MCF 10A (cell line): Measurements from ENCODE around the gene BNIP5. TPM values are rescaled to one million over a fixed set of nuclear protein-coding genes. Genes with fewer than 3 reads are reported as not detected.

ENCODE experiments used
- BruUV-seq: library from RNA; stranded (reverse); fragments of 400-500 nt; replicated peaks from 2 replicates; lab custom pipeline; 2021; lab: Mats Ljungman, UMichigan
- CTCF ChIA-PET: fragments of 300-600 bp; sonication (Branson Sonifier 250); formaldehyde crosslinking; extraction: SDS; loops from one replicate; lab custom pipeline; 2021; ENCODE audit warnings: antibody characterized with exemption, inconsistent platforms; lab: Yijun Ruan, JAX
- POLR2A ChIA-PET: fragments of 300-600, 350-650 bp; sonication (Branson Sonifier 250); formaldehyde crosslinking; extraction: SDS; loops from one replicate; lab custom pipeline; 2020; ENCODE audit warnings: antibody characterized with exemption, inconsistent platforms; lab: Yijun Ruan, JAX
- DNase-seq: peaks from one replicate; pipeline ENCODE4 v3.0.0-alpha.2; 2018; ENCODE audit not compliant: unreplicated experiment
- H3K27ac Mint-ChIP-seq: one replicate; pipeline ENCODE4 v1.8.0; 2022; ENCODE audit warnings: mild to moderate bottlenecking, low read depth, mixed read lengths; ENCODE audit not compliant: unreplicated experiment
- H3K27me3 Mint-ChIP-seq: one replicate; pipeline ENCODE4 v1.8.0; 2022; ENCODE audit warnings: mixed read lengths; ENCODE audit not compliant: insufficient read depth, unreplicated experiment
- H3K36me3 Mint-ChIP-seq: one replicate; pipeline ENCODE4 v1.8.0; 2022; ENCODE audit warnings: mild to moderate bottlenecking, moderate library complexity, mixed read lengths; ENCODE audit not compliant: insufficient read depth, unreplicated experiment
- H3K4me1 Mint-ChIP-seq: one replicate; pipeline ENCODE4 v1.8.0; 2022; ENCODE audit warnings: mixed read lengths; ENCODE audit not compliant: insufficient read depth, unreplicated experiment
- H3K4me3 Mint-ChIP-seq: one replicate; pipeline ENCODE4 v1.8.0; 2022; ENCODE audit warnings: mild to moderate bottlenecking, moderate library complexity, mixed read lengths; ENCODE audit not compliant: unreplicated experiment
- H3K9me3 Mint-ChIP-seq: one replicate; pipeline ENCODE4 v1.8.0; 2022; ENCODE audit warnings: mixed read lengths; ENCODE audit not compliant: unreplicated experiment
- intact Hi-C: fragments of 100-400 bp; cut with micrococcal nuclease; formaldehyde crosslinking; loops from 2 replicates; pipeline ENCODE4 v1.14.1; 2022
- total RNA-seq: library from RNA; stranded (reverse); gene quantifications from 2 replicates; pipeline ENCODE4 v1.2.3, GENCODE V29; 2022
- TF ChIP-seq, protein P1 (sequence below): fragments of 200-600 bp; IDR thresholded peaks from one replicate; pipeline ENCODE4 v1.8.0; 2022; ENCODE audit warnings: antibody characterized with exemption, mild to moderate bottlenecking; ENCODE audit not compliant: unreplicated experiment

BNIP5 gene
- total RNA-seq, 1 experiment from 2014 or later = not detected

GRCh38 chr6:36378243-36378920, 41.7 kb upstream of the BNIP5 start:
- no peak for DNase-seq
- Mint-ChIP-seq H3K4me1 (peaks cover 5% of the 10 kb centered on the region), H3K4me3 (no peak overlapping the region), H3K36me3 (no peaks in the 10 kb centered on the region), H3K27me3 (no peaks in the 10 kb centered on the region), H3K27ac (no peak overlapping the region), H3K9me3 (no peaks in the 10 kb centered on the region)
- intact Hi-C loops = no loop called here
- ChIA-PET CTCF (no interaction called here), POLR2A (no interaction called here)
- BruUV-seq = no TSS peak
- TF ChIP-seq, protein P1, sequence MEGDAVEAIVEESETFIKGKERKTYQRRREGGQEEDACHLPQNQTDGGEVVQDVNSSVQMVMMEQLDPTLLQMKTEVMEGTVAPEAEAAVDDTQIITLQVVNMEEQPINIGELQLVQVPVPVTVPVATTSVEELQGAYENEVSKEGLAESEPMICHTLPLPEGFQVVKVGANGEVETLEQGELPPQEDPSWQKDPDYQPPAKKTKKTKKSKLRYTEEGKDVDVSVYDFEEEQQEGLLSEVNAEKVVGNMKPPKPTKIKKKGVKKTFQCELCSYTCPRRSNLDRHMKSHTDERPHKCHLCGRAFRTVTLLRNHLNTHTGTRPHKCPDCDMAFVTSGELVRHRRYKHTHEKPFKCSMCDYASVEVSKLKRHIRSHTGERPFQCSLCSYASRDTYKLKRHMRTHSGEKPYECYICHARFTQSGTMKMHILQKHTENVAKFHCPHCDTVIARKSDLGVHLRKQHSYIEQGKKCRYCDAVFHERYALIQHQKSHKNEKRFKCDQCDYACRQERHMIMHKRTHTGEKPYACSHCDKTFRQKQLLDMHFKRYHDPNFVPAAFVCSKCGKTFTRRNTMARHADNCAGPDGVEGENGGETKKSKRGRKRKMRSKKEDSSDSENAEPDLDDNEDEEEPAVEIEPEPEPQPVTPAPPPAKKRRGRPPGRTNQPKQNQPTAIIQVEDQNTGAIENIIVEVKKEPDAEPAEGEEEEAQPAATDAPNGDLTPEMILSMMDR = no peak

DNA sequence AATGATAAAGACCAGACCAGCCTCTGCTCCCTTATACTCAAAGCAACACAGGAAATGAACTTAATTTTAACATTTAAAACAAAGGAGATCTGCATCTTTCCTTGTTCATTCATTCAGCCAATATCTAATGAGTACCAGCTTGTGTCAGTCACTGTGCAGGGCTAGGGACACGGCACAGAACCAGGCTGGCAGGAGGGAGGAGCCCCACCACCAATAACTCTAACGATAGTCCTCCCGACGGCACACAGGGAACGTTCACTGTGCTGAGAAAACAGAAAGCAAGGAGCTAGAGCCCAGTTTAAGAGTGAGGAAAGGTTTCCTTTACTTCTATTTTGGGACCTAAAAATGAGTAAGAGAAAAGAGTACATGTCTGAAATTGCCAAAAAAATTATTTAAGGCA, 40.9 kb upstream of the BNIP5 start:
- Mint-ChIP-seq H3K4me1 (peaks cover 12% of the 10 kb centered on the region), H3K9me3 (no peaks in the 10 kb centered on the region), H3K36me3 (no peaks in the 10 kb centered on the region), H3K27me3 (peaks cover 7% of the 10 kb centered on the region), H3K27ac (no peak overlapping the region), H3K4me3 (no peak overlapping the region)
- BruUV-seq = no TSS peak
- no peak for DNase-seq
- POLR2A ChIA-PET = interaction anchor here (0.9 kb wide), 1 partner anchor 9 kb away, joined by 3 read pairs; no protein-coding TSS in a partner anchor
- CTCF ChIA-PET = no interaction called here
- intact Hi-C loops = no loop called here
- TF ChIP-seq, protein P1 = no peak

GRCh38 chr6:36376742-36377141, 40.1 kb upstream of the BNIP5 start:
- CTCF ChIA-PET = no interaction called here
- DNase-seq = no peak
- peaks cover 13% of the 10 kb centered on the region for H3K27me3 Mint-ChIP-seq

GRCh38 chr6:36376183-36376582, 39.5 kb upstream of the BNIP5 start:
- H3K27me3 Mint-ChIP-seq = peaks cover 13% of the 10 kb centered on the region
- TF ChIP-seq, protein P1 = no peak
- H3K36me3 Mint-ChIP-seq = no peaks in the 10 kb centered on the region
- CTCF ChIA-PET = no interaction called here
- no peaks in the 10 kb centered on the region for H3K9me3 Mint-ChIP-seq
- no peak for DNase-seq
- no TSS peak for BruUV-seq
- no peak overlapping the region for H3K4me3 Mint-ChIP-seq
- H3K27ac Mint-ChIP-seq = no peak overlapping the region
- POLR2A ChIA-PET = no interaction called here
- H3K4me1 Mint-ChIP-seq = peaks cover 21% of the 10 kb centered on the region
- intact Hi-C loops = no loop called here

More at GRCh38 chr6:36376742-36377141, 40.1 kb upstream of the BNIP5 start:
- Mint-ChIP-seq H3K4me1 (peaks cover 20% of the 10 kb centered on the region), H3K27ac (no peak overlapping the region), H3K9me3 (no peaks in the 10 kb centered on the region), H3K36me3 (no peaks in the 10 kb centered on the region), H3K4me3 (no peak overlapping the region)
- POLR2A ChIA-PET = interaction anchor here (0.5 to 0.9 kb wide), 2 partner anchors 10 to 139 kb away, joined by 3 to 5 read pairs; no protein-coding TSS in a partner anchor
- TF ChIP-seq, protein P1 = no peak
- no TSS peak for BruUV-seq
- intact Hi-C loops = no loop called here
